ENCODE measurements around the gene FBXO46. TPM values are rescaled to one million over a fixed set of nuclear protein-coding genes. Genes with fewer than 3 reads are reported as not detected.

FBXO46 gene
- total and polyA plus RNA-seq, 2 of the 4 experiments (the other 2 are of a cell fraction) = 3.0 to 6.8 TPM

DNA sequence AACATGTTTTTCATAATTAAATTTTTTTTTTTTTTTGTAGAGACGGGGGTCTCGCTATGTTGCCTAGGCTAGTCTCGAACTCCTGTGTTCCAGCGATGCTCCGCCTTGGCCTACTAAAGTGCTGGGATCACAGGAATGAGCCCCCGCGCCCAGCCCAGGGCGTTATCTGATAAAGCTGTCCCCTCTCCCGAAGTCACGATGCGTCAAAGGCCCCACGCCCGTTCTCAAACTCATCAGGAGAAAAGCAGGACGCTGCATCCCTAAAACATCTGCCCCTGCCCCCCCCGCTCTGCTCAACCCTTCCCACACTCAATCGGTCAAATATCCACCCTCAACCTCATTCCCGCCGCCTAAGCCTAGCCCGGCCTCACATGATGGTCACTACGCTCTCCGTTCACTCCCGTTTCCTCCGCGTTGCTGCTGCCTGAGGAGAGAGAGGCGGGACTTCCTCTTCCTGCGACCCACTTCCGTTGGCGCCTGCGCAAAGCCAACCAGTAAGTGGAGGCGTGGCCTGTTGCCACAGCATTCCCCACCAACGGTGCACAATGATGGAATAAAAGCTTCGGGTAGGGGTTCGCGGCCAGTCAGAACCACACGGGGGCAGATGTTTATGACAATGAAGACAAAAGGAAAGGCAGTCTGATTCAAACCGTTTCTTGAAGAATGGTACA, 39.0 kb downstream of the FBXO46 start, which contains the start of gene SNRPD2 (continued):
- TF ChIP-seq, protein P1, sequence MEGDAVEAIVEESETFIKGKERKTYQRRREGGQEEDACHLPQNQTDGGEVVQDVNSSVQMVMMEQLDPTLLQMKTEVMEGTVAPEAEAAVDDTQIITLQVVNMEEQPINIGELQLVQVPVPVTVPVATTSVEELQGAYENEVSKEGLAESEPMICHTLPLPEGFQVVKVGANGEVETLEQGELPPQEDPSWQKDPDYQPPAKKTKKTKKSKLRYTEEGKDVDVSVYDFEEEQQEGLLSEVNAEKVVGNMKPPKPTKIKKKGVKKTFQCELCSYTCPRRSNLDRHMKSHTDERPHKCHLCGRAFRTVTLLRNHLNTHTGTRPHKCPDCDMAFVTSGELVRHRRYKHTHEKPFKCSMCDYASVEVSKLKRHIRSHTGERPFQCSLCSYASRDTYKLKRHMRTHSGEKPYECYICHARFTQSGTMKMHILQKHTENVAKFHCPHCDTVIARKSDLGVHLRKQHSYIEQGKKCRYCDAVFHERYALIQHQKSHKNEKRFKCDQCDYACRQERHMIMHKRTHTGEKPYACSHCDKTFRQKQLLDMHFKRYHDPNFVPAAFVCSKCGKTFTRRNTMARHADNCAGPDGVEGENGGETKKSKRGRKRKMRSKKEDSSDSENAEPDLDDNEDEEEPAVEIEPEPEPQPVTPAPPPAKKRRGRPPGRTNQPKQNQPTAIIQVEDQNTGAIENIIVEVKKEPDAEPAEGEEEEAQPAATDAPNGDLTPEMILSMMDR (conservative IDR thresholded peaks at IDR 0.05; ENCODE audit: low read depth, low read length) = 0 out of 2 replicates have a peak, but pooled peaks have one; percentile 2
- TF ChIP-seq NFE2L2 (IDR thresholded peaks at IDR 0.05; ENCODE audit: low read depth, low read length) = no peak

DNA sequence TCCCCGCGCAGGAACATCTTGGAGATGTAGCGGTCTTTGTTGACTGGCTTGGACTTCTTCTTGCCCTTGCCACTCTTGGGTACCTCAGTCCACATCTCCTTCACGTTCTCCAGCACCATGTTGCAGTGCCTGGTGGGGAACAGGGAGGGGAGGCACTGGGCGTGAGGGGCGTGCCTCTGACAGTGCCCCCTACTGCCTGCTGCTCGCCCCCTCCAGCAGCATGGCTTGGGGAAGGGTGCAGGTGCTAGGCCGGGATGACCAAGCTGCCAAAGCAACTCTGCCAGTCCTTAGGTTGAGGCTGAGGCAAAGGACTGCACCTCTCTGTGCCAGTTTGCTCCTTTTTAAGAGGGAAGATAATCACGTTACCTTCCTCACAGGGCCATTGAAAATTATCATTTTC, 43.1 kb downstream of the FBXO46 start:
- Histone ChIP-seq H2BK15ac (ENCODE audit: low read depth, low read length) (no peak overlapping the region), H3K4ac (ENCODE audit: low read depth, low read length) (no peak overlapping the region), H3K56ac (ENCODE audit: extremely low read depth, insufficient read depth, low read length) (no peak overlapping the region), H3K14ac (replicated peaks; ENCODE audit: low read depth, low read length) (no peak overlapping the region), H2AFZ (replicated peaks; ENCODE audit: low read length, poor library complexity) (no peak overlapping the region), H3K27ac (ENCODE audit: insufficient read depth, low read length) (no peak overlapping the region), H4K8ac (ENCODE audit: low read depth in 2 of 2, low read length in 2 of 2) (no peak overlapping the region), H3K79me1 (ENCODE audit: low read depth in 1 of 2, low read length in 2 of 2) (peaks cover 7 to 34% of the 10 kb centered on the region in 2 experiments; a peak in 3 of 4 replicates), H3K27me3 (ENCODE audit: control insufficient read depth, insufficient read depth, low read length) (no peaks in the 10 kb centered on the region), H3K9me3 (ENCODE audit: control insufficient read depth, insufficient read depth, low read length) (no peaks in the 10 kb centered on the region), H4K20me1 (ENCODE audit: insufficient read depth, low read length) (peaks cover 10% of the 10 kb centered on the region; the same call in 1 of the 2 replicates), H2BK5ac (ENCODE audit: low read depth, low read length, poor library complexity, severe bottlenecking) (no peak overlapping the region), H2AK5ac (ENCODE audit: low read depth, low read length) (no peak overlapping the region), H3K4me3 (ENCODE audit: insufficient read depth, low read depth, low read length) (no peak overlapping the region), H3K4me1 (ENCODE audit: control insufficient read depth, insufficient read depth, low read length) (peaks cover 1% of the 10 kb centered on the region; the same call in 1 of the 2 replicates), H4K5ac (ENCODE audit: low read depth, low read length) (no peak overlapping the region), H3K36me3 (ENCODE audit: control insufficient read depth, insufficient read depth, low read length) (peaks cover 39% of the 10 kb centered on the region), H3K9ac (ENCODE audit: low read depth, low read length) (no peak overlapping the region), H4K91ac (ENCODE audit: insufficient read depth, low read depth, low read length) (no peak overlapping the region), H3K9me1 (ENCODE audit: insufficient read depth, low read length) (peaks cover 4% of the 10 kb centered on the region; the same call in 1 of the 2 replicates), H2BK20ac (ENCODE audit: low read depth, low read length) (no peak overlapping the region), H3K23ac (ENCODE audit: low read depth, low read length) (no peak overlapping the region), H3K18ac (ENCODE audit: low read depth, low read length) (no peak overlapping the region), H2BK120ac (ENCODE audit: low read depth, low read length) (no peak overlapping the region), H2AK9ac (replicated peaks; ENCODE audit: low read depth, low read length, poor library complexity) (no peak overlapping the region), H3K4me2 (ENCODE audit: low read depth, low read length) (no peak overlapping the region)
- intact Hi-C loops (cut with micrococcal nuclease) (no loop called here), dilution Hi-C loops (cut with HindIII; ENCODE audit: low sequenced_read_pairs, unreplicated experiment) (no loop called here), in situ Hi-C loops (cut with MboI; ENCODE audit: low sequenced_read_pairs) (no loop called here)
- BruUV-seq (replicated peaks) = TSS peak; percentile 65
- CTCF ChIA-PET = no interaction called here
- no CpG with 5 or more reads among the region's 9 CpGs for WGBS, 2 experiments (ENCODE audit: extremely low coverage in 2 of 2, insufficient read length in 1 of 2)
- ATAC-seq (ENCODE audit: low read depth) (no peak), DNase-seq (no peak)
- POLR2A ChIA-PET (ENCODE audit: unreplicated experiment) = no interaction called here
- no peak for TF ChIP-seq MAZ (IDR thresholded peaks at IDR 0.05; ENCODE audit: borderline replicate concordance, low read depth, low read length)
- TF ChIP-seq, protein P1 (conservative IDR thresholded peaks at IDR 0.05; ENCODE audit: low read depth, low read length) = no peak
- TF ChIP-seq, protein P2, sequence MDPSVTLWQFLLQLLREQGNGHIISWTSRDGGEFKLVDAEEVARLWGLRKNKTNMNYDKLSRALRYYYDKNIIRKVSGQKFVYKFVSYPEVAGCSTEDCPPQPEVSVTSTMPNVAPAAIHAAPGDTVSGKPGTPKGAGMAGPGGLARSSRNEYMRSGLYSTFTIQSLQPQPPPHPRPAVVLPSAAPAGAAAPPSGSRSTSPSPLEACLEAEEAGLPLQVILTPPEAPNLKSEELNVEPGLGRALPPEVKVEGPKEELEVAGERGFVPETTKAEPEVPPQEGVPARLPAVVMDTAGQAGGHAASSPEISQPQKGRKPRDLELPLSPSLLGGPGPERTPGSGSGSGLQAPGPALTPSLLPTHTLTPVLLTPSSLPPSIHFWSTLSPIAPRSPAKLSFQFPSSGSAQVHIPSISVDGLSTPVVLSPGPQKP (IDR thresholded peaks at IDR 0.05; ENCODE audit: borderline replicate concordance, low read depth, low read length) = no peak
- no peak for TF ChIP-seq MXI1 (IDR thresholded peaks at IDR 0.05; ENCODE audit: borderline replicate concordance, low read depth, low read length)
- no peak for TF ChIP-seq CEBPB (IDR thresholded peaks at IDR 0.05; ENCODE audit: low read depth, low read length)
- no peak for TF ChIP-seq MAFK (IDR thresholded peaks at IDR 0.05; ENCODE audit: low read depth, low read length)
- no peak for TF ChIP-seq RFX5 (IDR thresholded peaks at IDR 0.05; ENCODE audit: low read depth, low read length)
- TF ChIP-seq NFE2L2 (IDR thresholded peaks at IDR 0.05; ENCODE audit: low read depth, low read length) = no peak
- TF ChIP-seq RCOR1 (IDR thresholded peaks at IDR 0.05; ENCODE audit: insufficient replicate concordance, low read length) = no peak

All from IMR-90 (cell line).